ENCODE results near the gene KRTAP23-1. TPM values are rescaled to one million over a fixed set of nuclear protein-coding genes. Genes with fewer than 3 reads are reported as not detected.

The KRTAP23-1 gene
- total and polyA plus RNA-seq, 2 of the 4 experiments (the other 2 are of a cell fraction): not detected

GRCh38 chr21:30305136-30305535 is 43.3 kb downstream of the KRTAP23-1 start:
- Histone ChIP-seq H3K27ac (ENCODE audit: insufficient read depth, low read length) (no peak overlapping the region), H3K36me3 (ENCODE audit: control insufficient read depth, insufficient read depth, low read length) (no peaks in the 10 kb centered on the region), H3K9me1 (ENCODE audit: insufficient read depth, low read length) (no peaks in the 10 kb centered on the region), H2AFZ (replicated peaks; ENCODE audit: low read length, poor library complexity) (no peak overlapping the region), H2BK15ac (ENCODE audit: low read depth, low read length) (no peak overlapping the region), H2BK5ac (ENCODE audit: low read depth, low read length, poor library complexity, severe bottlenecking) (no peak overlapping the region), H3K56ac (ENCODE audit: extremely low read depth, insufficient read depth, low read length) (no peak overlapping the region), H2AK5ac (ENCODE audit: low read depth, low read length) (no peak overlapping the region), H4K8ac (ENCODE audit: low read depth in 2 of 2, low read length in 2 of 2) (no peak overlapping the region), H3K9me3 (ENCODE audit: control insufficient read depth, insufficient read depth, low read length) (peaks cover 4% of the 10 kb centered on the region; the same call in 1 of the 2 replicates), H3K4me1 (ENCODE audit: control insufficient read depth, insufficient read depth, low read length) (no peaks in the 10 kb centered on the region), H2BK120ac (ENCODE audit: low read depth, low read length) (no peak overlapping the region), H3K4ac (ENCODE audit: low read depth, low read length) (no peak overlapping the region), H3K4me3 (ENCODE audit: insufficient read depth, low read depth, low read length) (no peak overlapping the region), H3K27me3 (ENCODE audit: control insufficient read depth, insufficient read depth, low read length) (no peaks in the 10 kb centered on the region), H4K91ac (ENCODE audit: insufficient read depth, low read depth, low read length) (no peak overlapping the region), H3K14ac (replicated peaks; ENCODE audit: low read depth, low read length) (no peak overlapping the region), H3K4me2 (ENCODE audit: low read depth, low read length) (no peak overlapping the region), H4K20me1 (ENCODE audit: insufficient read depth, low read length) (no peaks in the 10 kb centered on the region), H3K23ac (ENCODE audit: low read depth, low read length) (no peak overlapping the region), H4K5ac (ENCODE audit: low read depth, low read length) (no peak overlapping the region), H3K79me1 (ENCODE audit: low read depth in 1 of 2, low read length in 2 of 2) (no peaks in the 10 kb centered on the region), H2AK9ac (replicated peaks; ENCODE audit: low read depth, low read length, poor library complexity) (no peak overlapping the region), H2BK20ac (ENCODE audit: low read depth, low read length) (no peak overlapping the region), H3K18ac (ENCODE audit: low read depth, low read length) (no peak overlapping the region), H3K9ac (ENCODE audit: low read depth, low read length) (no peak overlapping the region)
- in situ Hi-C loops (cut with MboI; ENCODE audit: low sequenced_read_pairs): no loop called here
- CTCF ChIA-PET: no interaction called here
- ATAC-seq (ENCODE audit: low read depth): no peak
- dilution Hi-C loops (cut with HindIII; ENCODE audit: low sequenced_read_pairs, unreplicated experiment): no loop called here
- no peak for DNase-seq
- WGBS, 2 experiments (ENCODE audit: extremely low coverage in 2 of 2, insufficient read length in 1 of 2): no CpG with 5 or more reads among the region's 1 CpG
- TF ChIP-seq RFX5 (IDR thresholded peaks at IDR 0.05; ENCODE audit: low read depth, low read length) (no peak), USF2 (IDR thresholded peaks at IDR 0.05; ENCODE audit: low read depth, low read length) (no peak; the same call in 1 of the 2 replicates), MAZ (IDR thresholded peaks at IDR 0.05; ENCODE audit: borderline replicate concordance, low read depth, low read length) (no peak), ELK1 (IDR thresholded peaks at IDR 0.05; ENCODE audit: borderline replicate concordance, low read depth, low read length) (no peak), CTCF (conservative IDR thresholded peaks at IDR 0.05; ENCODE audit: low read depth, low read length) (no peak), MAFK (IDR thresholded peaks at IDR 0.05; ENCODE audit: low read depth, low read length) (no peak), NFE2L2 (IDR thresholded peaks at IDR 0.05; ENCODE audit: low read depth, low read length) (no peak), POLR2A (IDR thresholded peaks at IDR 0.05; ENCODE audit: low read depth, low read length) (no peak), CHD1 (IDR thresholded peaks at IDR 0.05; ENCODE audit: low read depth, low read length) (no peak), BHLHE40 (IDR thresholded peaks at IDR 0.05; ENCODE audit: low read depth, low read length) (no peak), FOS (IDR thresholded peaks at IDR 0.05; ENCODE audit: low read depth, low read length) (no peak), CEBPB (IDR thresholded peaks at IDR 0.05; ENCODE audit: low read depth, low read length) (no peak), SMC3 (IDR thresholded peaks at IDR 0.05; ENCODE audit: low read depth, low read length) (no peak), RAD21 (IDR thresholded peaks at IDR 0.05; ENCODE audit: low read length) (no peak), RCOR1 (IDR thresholded peaks at IDR 0.05; ENCODE audit: insufficient replicate concordance, low read length) (no peak), MXI1 (IDR thresholded peaks at IDR 0.05; ENCODE audit: borderline replicate concordance, low read depth, low read length) (no peak)
- intact Hi-C loops (cut with micrococcal nuclease): no loop called here
- POLR2A ChIA-PET (ENCODE audit: unreplicated experiment): no interaction called here
- no TSS peak for BruUV-seq (replicated peaks)
